GM19324 (cell line): Measurements from ENCODE around the gene ATP13A4.

Experiments
- ATAC-seq: cut with Tn5 transposase; IDR thresholded peaks from one replicate; pipeline ENCODE4 v1.9.1; 2021; ENCODE audit warnings: mild to moderate bottlenecking, moderate library complexity; ENCODE audit not compliant: unreplicated experiment, low FRiP score

ATP13A4 gene

DNA sequence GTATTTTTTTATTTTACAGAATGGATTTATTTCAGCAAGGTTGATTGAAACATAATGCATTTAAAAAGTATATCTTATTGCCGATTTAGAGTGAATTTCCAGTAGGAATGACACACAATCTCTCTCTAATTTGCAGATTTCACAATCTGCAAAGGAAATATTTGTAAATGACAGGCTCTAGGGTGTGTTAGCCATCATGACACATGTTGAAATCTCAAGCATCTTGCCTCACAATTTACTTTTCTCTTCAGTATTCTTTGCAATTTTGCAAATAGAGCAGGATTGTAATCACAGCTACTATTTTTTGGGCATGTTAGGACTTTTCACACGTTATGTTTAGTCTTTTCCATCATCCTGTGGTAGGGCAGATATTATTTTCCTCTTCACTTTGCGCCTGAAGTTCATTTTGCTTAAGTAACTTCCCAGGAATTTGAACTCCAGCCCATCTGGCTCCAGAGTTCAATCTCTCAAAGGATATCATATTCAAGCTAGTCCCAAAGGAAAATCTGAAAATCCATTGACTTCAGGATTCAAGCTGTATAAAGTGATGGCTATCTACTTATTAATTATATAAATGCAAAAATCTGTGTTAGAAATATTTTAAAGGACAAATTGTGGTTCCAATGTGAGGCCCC, 55.4 kb downstream of the ATP13A4 start:
- ATAC-seq = no peak

DNA sequence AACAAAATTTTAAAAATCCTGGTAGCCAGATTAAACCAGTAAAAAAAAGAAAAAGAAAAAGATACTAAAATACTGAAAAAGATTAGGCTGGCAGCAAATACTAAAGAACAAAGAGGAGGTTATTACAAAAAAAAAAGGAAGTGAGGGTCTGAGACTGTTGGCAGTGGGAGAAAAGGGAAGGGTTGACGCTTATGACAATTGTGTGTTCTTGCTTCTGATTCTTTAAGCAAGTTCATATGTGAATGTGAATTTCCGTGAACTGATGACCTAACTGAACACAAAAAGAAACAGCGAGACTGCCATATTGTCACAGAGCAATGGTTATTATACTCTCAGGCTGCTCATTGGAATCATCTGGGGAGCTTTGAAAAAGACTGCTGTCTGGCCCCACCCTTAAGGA, 56.5 kb downstream of the ATP13A4 start:
- ATAC-seq = no peak

DNA sequence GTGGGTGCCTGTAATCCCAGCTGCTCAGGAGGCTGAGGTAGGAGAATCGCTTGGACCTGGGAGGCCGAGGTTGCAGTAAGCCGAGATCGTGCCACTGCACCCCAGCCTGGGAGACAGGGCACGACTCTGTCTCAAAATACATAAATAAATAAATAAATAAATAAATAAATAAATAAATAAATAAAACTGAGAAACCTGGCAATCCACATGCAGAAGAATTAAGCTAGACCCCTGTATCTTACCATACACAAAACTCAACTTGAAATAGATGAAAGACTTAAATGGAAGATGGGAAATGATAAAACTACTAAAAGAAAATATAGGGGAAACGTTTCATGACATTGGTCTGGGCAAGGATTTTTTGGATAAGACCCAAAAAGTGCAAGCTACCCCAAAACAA, 58.0 kb downstream of the ATP13A4 start:
- ATAC-seq = no peak

DNA sequence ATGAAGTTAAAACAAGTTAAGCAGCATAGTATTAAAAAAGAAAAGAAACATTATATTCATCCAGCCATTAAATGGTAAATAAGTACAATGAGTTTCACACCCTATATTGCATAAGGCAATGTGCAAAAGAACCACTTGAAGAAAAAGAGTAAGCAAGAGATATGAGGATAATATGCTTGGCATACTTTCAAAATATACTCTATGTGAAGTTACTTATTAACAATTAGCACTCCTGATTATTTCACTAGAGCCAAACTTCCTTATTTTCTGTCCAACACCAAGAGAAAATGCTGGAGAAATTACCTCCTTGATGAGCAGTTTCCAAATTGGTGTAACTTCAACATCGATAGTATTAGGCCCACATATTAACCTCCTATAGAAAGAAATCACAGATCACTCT, 63.7 kb downstream of the ATP13A4 start:
- ATAC-seq = no peak

DNA sequence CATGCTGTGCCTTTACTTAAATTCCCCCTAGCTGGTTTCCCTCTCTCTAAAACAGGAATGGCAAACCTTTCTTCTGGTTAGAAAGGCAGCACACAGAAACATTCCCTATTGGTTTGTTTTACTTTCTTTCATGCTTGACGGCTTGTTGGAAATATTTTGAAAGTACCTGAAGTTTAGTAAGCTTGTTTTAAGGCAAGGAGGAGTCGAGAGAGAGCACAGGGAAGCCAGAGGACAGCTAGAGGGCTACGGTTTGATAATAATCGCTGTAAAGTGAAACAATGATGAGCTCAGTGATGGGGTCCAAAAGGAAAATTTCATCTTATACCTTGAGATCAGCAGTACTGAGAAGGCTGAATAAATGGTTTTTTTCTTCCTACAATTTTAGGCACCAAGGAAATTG, 64.1 kb downstream of the ATP13A4 start:
- ATAC-seq = no peak

DNA sequence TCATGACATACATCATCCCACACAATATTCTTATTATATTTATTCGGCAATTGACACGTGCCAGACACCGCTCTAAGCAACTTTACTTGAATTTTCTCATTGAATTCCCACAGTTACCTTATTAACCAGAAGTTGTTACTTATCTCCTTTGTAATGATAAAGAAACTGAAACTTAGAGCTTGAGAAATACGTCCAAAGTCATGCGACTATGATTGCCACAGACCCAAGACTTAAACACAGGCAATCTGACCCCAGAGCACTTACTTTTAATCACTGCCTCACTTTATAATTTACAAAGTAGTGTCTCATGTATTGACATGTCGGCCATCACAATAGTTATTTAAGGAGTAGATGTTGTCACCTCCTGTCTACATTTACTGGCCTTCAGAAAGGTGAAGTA, 64.7 kb downstream of the ATP13A4 start:
- no peak for ATAC-seq

DNA sequence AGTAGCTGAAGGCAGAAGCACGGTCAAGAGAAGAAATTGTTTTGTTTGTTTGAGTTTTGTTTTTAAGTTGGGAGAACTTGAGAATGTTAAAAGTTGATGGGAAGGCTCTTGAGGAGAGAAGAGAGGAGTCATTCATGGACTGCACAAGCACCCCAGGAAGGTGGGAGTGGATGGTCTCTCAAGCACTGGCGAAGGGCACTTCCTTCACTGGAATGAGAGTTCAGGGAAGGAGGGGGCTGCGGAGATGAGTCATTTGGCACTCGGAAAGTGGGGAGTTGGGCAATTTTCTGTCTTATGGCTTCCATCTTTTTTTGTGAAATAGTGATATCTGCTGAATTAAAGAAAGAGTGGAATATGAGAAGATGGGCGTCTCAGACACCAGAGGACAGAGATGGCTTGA, 66.0 kb downstream of the ATP13A4 start:
- ATAC-seq = no peak

DNA sequence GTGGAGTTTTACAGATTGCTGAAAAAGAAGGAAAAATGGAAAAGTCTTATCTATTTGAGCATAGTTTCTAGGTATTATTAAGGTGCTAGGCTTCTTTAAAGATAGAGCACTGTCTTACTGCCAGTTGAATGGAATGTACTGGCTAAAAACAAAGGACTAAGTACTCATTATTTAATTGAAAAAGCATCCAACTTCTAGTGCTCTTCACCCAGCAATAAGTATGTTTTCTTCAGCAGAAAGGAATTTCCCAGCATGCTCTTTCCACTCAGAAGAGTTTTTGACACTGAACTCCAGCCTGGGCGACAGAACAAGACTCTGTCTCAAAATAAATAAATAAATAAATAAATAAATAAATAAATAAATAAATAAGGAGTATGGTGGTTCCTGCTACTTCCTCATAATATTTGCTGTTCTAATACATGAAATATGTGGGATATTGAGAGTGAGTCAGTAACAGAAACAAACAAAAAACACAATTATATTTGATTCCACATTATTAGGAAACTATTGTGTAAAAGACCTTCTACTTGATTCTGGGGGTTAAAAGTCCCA, 70.6 kb downstream of the ATP13A4 start:
- no peak for ATAC-seq

DNA sequence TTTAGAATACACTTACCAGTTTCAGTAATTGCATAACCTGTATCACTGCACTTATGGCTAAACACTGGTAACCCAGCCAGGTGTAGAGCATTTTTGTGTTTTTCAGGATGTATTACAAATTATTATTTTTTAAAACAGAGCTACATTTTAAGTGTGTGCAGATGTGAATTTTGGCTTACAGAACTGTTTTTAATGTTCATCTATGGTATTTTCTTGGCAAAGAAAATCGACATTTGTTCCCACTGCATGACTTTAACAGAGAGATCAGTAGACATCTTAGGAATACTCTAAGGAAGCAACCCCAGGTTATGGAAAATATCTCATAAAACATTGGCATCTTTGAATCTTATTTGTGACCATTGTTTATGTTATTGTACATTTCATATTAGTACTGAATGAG, 73.3 kb downstream of the ATP13A4 start:
- no peak for ATAC-seq

DNA sequence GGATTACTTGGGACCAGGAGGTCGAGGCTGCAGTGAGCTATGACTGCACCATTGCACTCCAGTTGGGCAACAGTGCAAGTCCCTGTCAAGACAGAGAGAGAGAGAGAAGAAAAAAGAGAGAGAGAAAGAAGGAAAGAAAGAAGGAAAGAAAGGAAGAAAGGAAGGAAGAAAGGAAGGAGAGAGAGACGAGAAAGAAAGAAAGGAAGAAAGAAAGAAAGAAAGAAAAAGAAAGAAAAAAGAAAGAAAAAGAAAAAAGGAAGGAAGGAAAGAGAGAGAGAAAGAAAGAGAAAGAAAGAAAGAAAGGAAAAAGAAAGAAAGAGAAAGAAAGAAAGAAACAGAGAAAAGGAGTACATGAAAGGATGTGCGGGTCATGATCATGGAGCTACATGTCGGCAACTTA, 80.2 kb downstream of the ATP13A4 start:
- ATAC-seq = no peak

DNA sequence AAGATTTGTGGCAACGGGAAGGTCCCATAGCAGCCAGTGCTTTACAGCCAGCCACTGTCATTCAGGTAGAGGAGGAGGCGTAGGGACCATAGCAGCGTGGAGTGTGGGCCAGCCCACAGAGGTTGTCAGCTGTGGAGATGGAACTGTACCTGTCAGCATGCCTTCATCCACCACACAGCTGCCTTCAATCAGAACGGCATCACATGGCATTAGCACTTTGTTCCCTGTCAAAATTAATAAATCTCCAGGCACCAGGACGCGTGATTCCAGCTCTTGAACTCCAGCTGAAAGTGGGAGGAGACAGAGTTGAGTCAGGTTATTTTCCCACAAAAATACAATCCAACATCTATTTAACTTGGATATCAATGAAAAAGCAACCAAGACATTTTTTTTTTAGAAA, 84.0 kb downstream of the ATP13A4 start:
- ATAC-seq = no peak

DNA sequence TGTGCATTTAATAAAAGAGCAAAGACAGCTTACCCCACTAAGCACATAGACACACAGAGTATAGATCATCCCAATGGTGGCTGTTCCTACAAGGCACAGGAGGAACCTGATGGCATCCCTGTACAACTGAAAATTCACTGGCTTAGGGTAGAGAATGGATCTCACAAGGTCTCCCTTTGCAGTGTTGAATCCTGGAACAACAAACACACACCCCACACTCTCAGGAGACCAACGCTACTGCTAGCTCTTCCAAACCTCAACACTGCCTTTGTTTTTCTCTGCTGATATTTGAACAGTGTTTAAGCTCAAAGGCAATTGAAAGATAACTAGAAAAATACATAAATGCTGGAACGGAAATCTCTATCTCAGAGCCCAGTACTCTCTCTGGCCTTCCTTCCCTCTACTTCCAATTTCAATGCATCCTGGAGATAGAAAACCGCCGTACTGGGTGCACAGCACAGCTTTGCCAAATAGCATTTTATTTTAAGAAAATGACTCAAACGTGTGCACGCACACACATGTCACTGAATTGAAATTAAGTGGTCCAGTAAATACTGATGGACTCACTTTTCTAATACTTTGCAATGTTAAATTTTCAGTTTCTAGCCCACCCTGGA, 88.6 kb downstream of the ATP13A4 start:
- ATAC-seq = no peak

DNA sequence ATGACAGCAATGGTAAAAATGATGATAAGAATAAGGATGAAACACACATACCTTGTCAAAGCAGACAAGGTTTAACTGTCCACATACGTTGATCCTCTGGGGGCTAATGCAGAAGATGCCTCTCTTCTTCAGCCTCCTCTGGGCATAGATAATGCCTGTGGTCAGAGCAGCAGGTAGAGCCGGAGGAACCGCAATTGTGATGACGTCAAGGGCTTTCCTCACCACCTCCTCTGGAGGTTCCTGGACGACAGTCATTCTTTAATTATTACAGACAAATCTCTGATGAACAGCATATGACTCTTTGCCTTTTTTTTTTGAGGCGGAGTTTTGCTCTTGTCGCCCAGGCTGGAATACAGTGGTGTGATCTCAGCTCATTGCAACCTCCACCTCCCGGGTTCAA, 89.8 kb downstream of the ATP13A4 start:
- no peak for ATAC-seq

DNA sequence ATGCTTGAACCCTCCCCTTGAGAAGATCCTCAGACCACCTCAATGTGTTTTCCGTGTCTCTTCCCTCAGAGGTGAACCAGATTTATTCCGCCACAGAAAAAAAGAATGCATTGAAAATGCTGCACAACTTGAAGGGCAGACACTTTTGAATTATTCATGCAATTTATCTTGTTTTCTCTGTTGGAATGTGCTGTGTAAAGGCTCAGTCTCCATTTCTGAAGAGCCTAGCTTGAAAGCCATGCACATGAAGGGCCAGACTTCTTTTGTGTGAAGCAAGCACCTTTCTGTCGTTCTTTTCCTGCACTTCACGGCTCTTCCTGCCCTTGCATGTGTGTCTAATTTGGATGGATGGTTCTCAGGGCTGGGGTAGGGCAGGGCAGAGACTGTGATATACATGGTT, 97.2 kb downstream of the ATP13A4 start:
- no peak for ATAC-seq

DNA sequence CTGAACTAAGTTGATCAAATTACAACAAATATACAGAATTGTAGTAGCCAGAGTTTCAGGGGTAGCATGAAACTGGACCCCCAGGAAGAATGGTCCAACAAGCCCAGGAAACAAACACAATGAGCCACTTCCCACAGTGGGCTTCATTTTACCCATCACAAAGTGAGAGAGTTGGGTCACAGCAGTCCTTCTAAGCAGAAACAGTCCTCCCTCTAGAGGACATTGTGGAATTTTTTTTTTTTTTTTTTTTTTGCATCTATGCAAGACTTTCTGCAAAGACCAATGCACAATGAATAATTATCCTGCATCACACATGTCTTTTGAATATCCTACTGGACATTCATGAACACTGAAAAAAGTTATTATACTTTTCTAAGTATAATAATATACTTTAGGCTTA, 102.4 kb downstream of the ATP13A4 start:
- ATAC-seq = no peak

DNA sequence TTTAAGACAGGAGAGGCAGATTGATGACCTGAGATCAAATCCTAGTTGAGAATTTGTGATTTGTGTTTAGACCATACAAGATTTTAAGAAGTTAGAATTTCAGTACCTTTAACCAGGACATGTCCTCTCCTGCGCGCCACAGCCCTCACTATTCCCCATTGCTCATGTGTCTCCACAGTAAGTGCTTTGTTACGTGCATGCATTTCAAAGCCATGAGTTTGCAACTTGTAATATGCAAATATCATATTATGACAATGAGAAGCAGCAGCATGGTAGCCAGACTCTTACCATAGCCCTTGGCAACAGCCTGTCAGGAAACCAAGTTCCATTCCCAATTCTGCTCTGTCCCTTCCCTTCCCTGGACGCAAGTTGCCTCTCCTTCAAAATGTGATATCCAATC, 102.8 kb downstream of the ATP13A4 start:
- ATAC-seq = no peak

DNA sequence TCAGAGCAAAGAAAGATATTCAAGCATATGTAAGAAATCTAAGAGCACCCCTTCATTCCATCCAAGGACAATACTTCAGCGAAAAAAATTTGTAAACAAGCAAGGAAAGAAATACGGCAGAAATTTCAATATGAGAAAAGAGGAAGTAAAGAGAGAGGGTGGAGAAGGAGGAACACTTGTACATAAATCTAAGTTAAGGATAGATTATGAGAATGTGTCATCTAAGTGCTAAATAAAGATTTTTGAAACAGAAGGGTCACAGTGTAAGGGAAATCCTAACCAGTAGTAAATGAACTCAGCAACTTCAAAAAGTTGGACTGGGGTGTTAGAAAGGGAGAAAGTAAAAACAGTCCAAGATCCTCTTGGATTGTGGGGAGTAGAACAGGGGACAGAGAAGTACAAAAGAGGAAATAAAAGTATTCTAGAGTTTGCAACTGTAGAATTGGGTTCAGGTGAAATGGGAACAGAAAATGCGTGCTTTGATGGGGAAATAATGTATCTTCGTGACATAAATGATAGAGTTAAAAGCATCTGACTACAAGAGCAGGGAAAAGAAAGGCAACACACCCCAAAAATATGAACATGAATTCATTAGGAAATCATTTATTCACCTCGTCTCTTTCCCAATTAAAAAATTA, 107.6 kb downstream of the ATP13A4 start:
- no peak for ATAC-seq

DNA sequence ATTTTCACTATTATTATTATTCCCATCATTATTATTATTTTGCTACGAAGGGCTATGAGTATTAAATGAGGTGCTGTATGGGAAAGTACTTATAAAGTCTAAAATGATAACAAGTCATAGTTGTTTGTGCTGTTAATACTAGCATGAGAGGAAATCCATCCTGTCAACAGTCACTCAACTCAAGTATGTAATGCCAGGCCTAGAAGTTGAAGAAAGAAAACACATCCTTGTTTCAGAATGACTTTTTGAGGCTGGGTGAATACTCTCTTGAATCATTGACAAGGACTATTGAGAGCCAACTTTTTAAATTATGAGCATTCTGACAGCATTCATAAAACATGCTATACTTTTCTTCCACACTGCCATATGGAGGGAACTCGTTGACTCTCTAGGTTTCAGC, 115.3 kb downstream of the ATP13A4 start:
- no peak for ATAC-seq

DNA sequence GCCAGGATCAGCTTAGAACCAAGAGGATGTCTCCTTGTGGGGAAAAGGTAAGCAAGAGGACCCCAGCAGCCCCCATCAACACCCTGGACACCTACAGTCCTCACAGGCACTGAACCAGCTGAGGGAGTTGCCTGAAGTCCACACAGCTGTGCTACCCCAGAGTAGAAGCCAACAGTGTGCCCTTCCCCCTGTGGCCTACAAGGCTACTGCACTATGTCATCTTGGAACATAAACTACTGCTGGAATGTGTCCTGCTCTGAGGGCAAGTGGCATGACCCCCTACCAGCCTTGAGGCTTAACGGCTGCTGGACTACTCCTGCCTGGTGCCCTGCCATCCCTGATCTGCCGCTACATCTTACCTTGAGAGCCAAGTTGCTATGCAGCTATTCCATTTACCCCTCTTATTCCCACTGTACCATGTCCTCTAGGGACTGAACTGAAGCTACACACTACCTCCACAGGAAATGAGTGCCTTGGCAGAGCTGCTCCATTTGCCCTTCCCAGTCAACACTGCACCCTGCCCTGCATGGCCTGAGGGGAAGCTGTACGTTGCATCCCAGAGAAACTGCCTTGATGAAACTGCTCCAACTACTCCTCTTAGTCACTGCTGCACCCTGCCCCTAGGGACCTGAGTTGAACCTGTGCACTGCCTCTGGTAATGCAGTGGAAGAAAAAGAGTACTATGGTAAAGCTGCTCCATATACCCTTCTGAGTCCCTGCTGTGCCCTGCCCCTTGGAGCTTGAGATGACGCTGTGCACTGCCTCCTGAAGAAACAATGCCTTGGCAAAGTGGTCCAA, 135.9 kb downstream of the ATP13A4 start:
- no peak for ATAC-seq

DNA sequence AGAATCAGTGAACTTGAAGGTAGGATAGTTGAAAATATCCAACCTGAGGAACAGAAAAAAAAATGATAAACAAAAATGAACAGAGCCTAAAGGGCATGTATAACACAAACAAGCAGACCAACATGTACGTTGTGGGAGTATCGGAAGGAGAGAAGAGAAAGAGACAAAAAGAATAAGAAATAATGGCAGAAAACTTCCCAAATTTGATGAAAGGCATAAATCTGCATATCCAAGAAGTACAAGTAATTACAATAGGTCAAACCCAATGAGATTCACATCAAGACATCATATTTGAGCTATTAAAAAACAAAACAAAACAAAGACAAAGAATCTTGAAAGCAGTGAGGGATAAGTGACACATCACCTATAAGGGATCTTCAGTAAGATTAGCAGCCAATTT, 138.1 kb downstream of the ATP13A4 start:
- no peak for ATAC-seq

DNA sequence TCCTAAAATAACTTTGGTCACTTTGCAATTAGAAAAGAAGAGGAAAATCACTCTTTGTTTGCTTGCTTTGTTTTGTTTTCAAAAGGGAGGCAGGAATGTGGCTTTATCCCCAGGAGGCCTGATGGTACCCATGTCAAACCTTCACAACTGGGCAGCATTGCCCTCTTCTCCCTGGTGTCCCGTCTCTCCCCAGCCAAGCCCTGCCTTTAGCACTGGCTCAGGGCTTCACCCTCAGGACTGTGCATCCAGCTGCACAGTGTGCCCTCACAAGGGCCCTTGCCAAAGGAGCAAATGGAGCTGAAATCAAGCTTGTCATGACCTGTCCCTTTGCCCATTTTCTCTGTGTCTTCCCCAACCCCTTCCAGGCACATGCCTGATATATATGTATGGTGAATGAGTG, 147.0 kb downstream of the ATP13A4 start:
- ATAC-seq = no peak
